ENCODE data around the gene RAP1A. TPM values are rescaled to one million over a fixed set of nuclear protein-coding genes. Genes with fewer than 3 reads are reported as not detected.
"Not testable (repeated sequence)": the region's sequence is repeated elsewhere in the genome, so short reads cannot be mapped to it uniquely, and the experiment has no call there.

RAP1A gene
- total and polyA plus RNA-seq, 10 donors: 83.3 to 125 (median 105) TPM

GRCh38 chr1:111677604-111678003 lies 58.0 kb downstream of the RAP1A start:
- TF ChIP-seq CTCF (IDR thresholded peaks at IDR 0.05 in 8 of 11, conservative IDR thresholded peaks at IDR 0.05 in 3 of 11) (no peak), POLR2AphosphoS5 (IDR thresholded peaks at IDR 0.05) (no peak), POLR2A (IDR thresholded peaks at IDR 0.05) (no peak)
- peaks cover 0 to 56% (median 8%) of the 10 kb centered on the region in 8 donors for H3K9me3 ChIP-seq
- H3K4me1 ChIP-seq: peaks cover 0 to 22% (median 9%) of the 10 kb centered on the region in 6 donors
- DNase-seq: no peak
- no peak overlapping the region for H3K4me3 ChIP-seq
- no peaks in the 10 kb centered on the region for H3K27me3 ChIP-seq (replicated peaks in 1 of 7)
- 95 to 100% (median 97%) methylated on average over 6 of the region's 6 CpGs for WGBS, 5 donors
- peaks cover 0 to 62% (median 23%) of the 10 kb centered on the region in 6 donors for H3K36me3 ChIP-seq
- intact Hi-C loops (cut with DNase I; ENCODE audit: low total_unique reads): no loop called here
- no peak overlapping the region for H3K27ac ChIP-seq

DNA sequence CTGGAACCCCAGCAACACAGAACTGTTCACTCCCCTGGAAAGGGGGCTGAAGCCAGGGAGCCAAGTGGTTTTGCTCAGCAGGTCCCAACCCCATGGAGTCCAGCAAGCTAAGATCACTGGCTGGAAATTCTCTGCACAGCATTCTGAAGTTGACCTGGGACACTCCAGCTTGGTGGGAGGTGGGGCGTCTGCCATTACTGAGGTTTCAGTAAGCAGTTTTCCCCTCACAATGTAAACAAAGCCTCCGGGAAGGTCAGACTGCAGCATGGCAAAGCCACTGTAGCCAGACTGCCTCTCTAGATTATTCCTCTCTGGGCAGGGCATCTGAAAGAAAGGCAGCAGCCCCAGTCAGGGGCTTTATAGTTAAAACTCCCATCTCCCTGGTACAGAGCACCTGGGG lies 60.0 kb downstream of the RAP1A start:
- no peaks in the 10 kb centered on the region for H3K27me3 ChIP-seq (replicated peaks in 1 of 7)
- intact Hi-C loops (cut with DNase I; ENCODE audit: low total_unique reads): no loop called here
- H3K36me3 ChIP-seq: peaks cover 0 to 62% (median 23%) of the 10 kb centered on the region in 6 donors
- no peak for DNase-seq
- H3K4me3 ChIP-seq: no peak overlapping the region
- peaks cover 0 to 6% (median 2%) of the 10 kb centered on the region in 6 donors for H3K4me1 ChIP-seq
- H3K27ac ChIP-seq: no peak overlapping the region
- peaks cover 0 to 75% (median 21%) of the 10 kb centered on the region in 8 donors for H3K9me3 ChIP-seq
- TF ChIP-seq CTCF (IDR thresholded peaks at IDR 0.05 in 8 of 11, conservative IDR thresholded peaks at IDR 0.05 in 3 of 11) (no peak), POLR2A (IDR thresholded peaks at IDR 0.05) (no peak), POLR2AphosphoS5 (IDR thresholded peaks at IDR 0.05) (no peak)
- WGBS, 5 donors: 86 to 100% (median 96%) methylated on average over 1 to 2 of the region's 2 CpGs

- Histone ChIP-seq H3K9me3 (peaks cover 0 to 81% (median 29%) of the 10 kb centered on the region in 8 donors), H3K36me3 (peaks cover 0 to 61% (median 23%) of the 10 kb centered on the region in 6 donors)
- H3K4me1 ChIP-seq; DNase-seq; H3K27ac ChIP-seq; H3K4me3 ChIP-seq; H3K27me3 ChIP-seq (replicated peaks in 1 of 7); intact Hi-C loops (cut with DNase I; ENCODE audit: low total_unique reads): not testable (repeated sequence)
- WGBS, 5 donors: 96 to 98% (median 97%) methylated on average over 9 of the region's 9 CpGs
These were observed 60.7 kb downstream of the RAP1A start for GRCh38 chr1:111680212-111680800.

DNA sequence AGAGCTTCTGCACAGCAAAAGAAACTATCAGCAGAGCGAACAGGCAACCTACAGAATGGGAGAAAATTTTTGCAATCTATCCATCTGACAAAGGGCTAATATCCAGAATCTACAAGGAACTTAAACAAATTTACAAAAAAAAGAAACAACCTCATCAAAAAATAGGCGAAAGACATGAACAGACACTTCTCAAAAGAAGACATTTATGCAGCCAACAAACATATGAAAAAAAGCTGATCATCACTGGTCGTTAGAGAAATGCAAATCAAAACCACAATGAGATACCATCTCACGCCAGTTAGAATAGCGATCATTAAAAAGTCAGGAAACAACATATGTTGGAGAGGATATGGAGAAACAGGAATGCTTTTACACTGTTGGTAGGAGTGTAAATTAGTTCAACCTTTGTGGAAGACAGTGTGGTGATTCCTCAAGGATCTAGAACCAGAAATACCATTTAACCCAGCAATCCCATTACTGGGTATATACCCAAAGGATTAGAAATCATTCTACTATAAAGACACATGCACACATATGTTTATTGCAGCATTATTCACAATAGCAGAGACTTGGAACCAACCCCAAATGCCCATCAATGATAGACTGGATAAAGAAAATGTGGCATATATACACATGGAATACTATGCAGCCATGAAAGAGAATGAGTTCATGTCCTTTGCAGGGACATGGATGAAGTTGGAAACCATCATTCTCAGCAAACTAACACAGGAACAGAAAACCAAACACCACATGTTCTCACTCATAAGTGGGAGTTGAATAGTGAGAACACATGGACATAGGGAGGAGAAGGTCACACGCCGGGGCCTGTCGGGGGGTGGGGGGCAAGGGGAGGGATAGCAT lies 65.9 kb downstream of the RAP1A start:
- H3K36me3 ChIP-seq; H3K4me3 ChIP-seq; DNase-seq; H3K27ac ChIP-seq; intact Hi-C loops (cut with DNase I; ENCODE audit: low total_unique reads); H3K27me3 ChIP-seq (replicated peaks in 1 of 7): not testable (repeated sequence)
- WGBS, 5 donors: 86 to 93% (median 90%) methylated on average over 8 of the region's 8 CpGs
- Histone ChIP-seq H3K9me3 (peaks cover 0 to 41% (median 28%) of the 10 kb centered on the region in 8 donors), H3K4me1 (peaks cover 0 to 31% (median 17%) of the 10 kb centered on the region in 6 donors)

DNA sequence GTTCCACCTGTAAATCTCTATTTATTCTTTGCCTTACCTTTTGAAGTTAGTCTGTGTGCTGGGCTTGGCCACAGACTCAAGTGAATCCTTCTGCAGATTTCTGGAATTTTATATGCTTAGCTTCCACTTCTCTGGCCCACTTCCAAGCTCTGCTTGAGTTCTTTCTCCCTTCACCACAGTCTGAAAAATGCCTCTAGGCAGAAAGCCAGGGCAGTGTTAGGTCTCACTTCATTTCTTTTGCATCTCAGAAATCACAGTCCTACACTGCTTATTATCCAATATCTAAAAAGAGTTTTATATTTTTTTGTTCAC lies 70.7 kb downstream of the RAP1A start:
- intact Hi-C loops (cut with DNase I; ENCODE audit: low total_unique reads): no loop called here
- H3K27ac ChIP-seq: peak overlapping the region in 3 of 8 donors; percentile 4 to 24 (median 12)
- DNase-seq: no peak

More for the DNA sequence above, 70.7 kb downstream of the RAP1A start:
- TF ChIP-seq CTCF (IDR thresholded peaks at IDR 0.05 in 8 of 11, conservative IDR thresholded peaks at IDR 0.05 in 3 of 11) (no peak), POLR2A (IDR thresholded peaks at IDR 0.05) (no peak), POLR2AphosphoS5 (IDR thresholded peaks at IDR 0.05) (no peak)
- Histone ChIP-seq H3K9me3 (peaks cover 0 to 16% (median 5%) of the 10 kb centered on the region in 8 donors), H3K36me3 (peaks cover 4 to 45% (median 23%) of the 10 kb centered on the region in 6 donors), H3K4me3 (no peak overlapping the region), H3K4me1 (peaks cover 0 to 78% (median 22%) of the 10 kb centered on the region in 6 donors), H3K27me3 (replicated peaks in 1 of 7) (no peaks in the 10 kb centered on the region)

All from spleen (tissue), 11 donors.